SK-N-MC (cell line): ENCODE results near the gene NUP133.

Source experiments
- EZH2 ChIP-seq: fragments of 200-600 bp; sonication (generic); IDR thresholded peaks from one replicate; pipeline ENCODE4 v1.6.1; 2017; ENCODE audit warnings: antibody characterized with exemption
- FOXP2 ChIP-seq: optimal IDR thresholded peaks from 2 replicates; pipeline ENCODE3; 2011; ENCODE audit warnings: mild to moderate bottlenecking, moderate library complexity; ENCODE audit not compliant: insufficient read depth; ENCODE audit errors: extremely low read length, control extremely low read depth
- POLR2AphosphoS5 ChIP-seq: IDR thresholded peaks from 2 replicates; pipeline ENCODE4 v1.6.1; 2012; ENCODE audit warnings: mild to moderate bottlenecking, low read depth, low read length, borderline replicate concordance

DNA sequence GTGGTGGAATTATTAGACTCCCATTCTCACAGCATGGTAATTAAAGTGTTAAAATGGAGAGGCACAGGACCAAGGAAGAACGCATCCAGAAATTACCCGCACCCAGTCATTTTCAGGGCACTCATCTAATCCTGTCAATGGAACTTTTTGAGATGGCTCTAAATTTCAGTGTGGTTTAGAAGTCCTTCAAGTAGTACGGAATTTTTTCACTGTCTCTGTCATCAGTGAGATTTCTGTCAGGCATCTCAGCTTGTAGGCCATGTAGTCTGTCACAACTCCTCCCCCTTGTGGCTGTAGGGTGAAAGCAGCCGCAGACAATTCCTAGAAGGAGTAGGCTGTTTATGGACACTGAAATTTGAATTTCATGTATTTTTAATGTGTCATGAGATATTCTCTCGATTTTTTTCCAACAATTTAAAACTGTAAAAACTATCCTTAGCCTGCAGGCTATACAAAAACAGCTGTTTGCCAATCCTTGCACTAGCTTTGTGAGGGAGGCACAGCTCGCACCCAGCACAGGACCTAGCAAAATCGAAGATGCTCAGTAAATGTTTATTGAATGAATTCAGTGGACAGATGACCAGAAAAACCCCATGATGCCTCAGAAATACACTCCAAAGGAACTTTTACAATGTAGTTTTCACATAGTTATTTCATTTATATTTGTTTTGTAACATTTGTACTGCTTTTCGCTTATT lies 6.6 kb upstream of the NUP133 start:
- TF ChIP-seq POLR2AphosphoS5 (no peak), EZH2 (no peak), FOXP2 (no peak)
